Activated CD4-positive, alpha-beta T cell treated with anti-CD3 and anti-CD28 coated beads for 36 hours (primary cell): Measurements from ENCODE around the gene ENTHD1. TPM values are rescaled to one million over a fixed set of nuclear protein-coding genes. Genes with fewer than 3 reads are reported as not detected.

Experiments
- ATAC-seq: fragments of 200-7000 bp; cut with Tn5 transposase; one replicate; pipeline ENCODE4 v1.10.0; 2021; ENCODE audit warnings: mild to moderate bottlenecking, moderate library complexity
- CTCF ChIA-PET: fragments of 350-600 bp; sonication (Branson Sonifier 250); formaldehyde crosslinking; loops from one replicate; lab custom pipeline; 2021; ENCODE audit warnings: antibody characterized with exemption; lab: Charles Lee
- POLR2A ChIA-PET: fragments of 350-600 bp; sonication (Branson Sonifier 250); formaldehyde crosslinking; loops from one replicate; lab custom pipeline; 2021; ENCODE audit warnings: antibody characterized with exemption, inconsistent platforms; lab: Charles Lee
- DNase-seq: peaks from one replicate; pipeline ENCODE4 v3.0.0-alpha.2; 2020
- H3K27ac Mint-ChIP-seq: one replicate; pipeline ENCODE4 v1.8.0; 2021; ENCODE audit warnings: mixed read lengths
- H3K27me3 Mint-ChIP-seq: one replicate; pipeline ENCODE4 v1.8.0; 2021; ENCODE audit warnings: mixed read lengths
- H3K36me3 Mint-ChIP-seq: one replicate; pipeline ENCODE4 v1.8.0; 2021; ENCODE audit warnings: low read depth, mixed read lengths
- H3K4me1 Mint-ChIP-seq: one replicate; pipeline ENCODE4 v1.8.0; 2021; ENCODE audit warnings: mixed read lengths
- H3K4me3 Mint-ChIP-seq: one replicate; pipeline ENCODE4 v1.8.0; 2021; ENCODE audit warnings: mild to moderate bottlenecking, moderate library complexity, mixed read lengths
- H3K9me3 Mint-ChIP-seq: one replicate; pipeline ENCODE4 v1.8.0; 2021; ENCODE audit warnings: low read depth, mixed read lengths
- intact Hi-C, 2 experiments: fragments of 100-400 bp; cut with DNase I in 1 of 2; cut with micrococcal nuclease in 1 of 2; formaldehyde crosslinking; loops; one replicate each; pipeline versions ENCODE4 v1.14.2 to v1.15.1; 2022 to 2024; cut with DNase I, micrococcal nuclease
- total RNA-seq, 2 experiments: library from RNA; stranded (reverse); gene quantifications; one replicate each; pipeline ENCODE4 v1.2.3, GENCODE V29; 2021

ENTHD1 gene
- total RNA-seq, 2 experiments from 2014 or later: 0.59 to 0.70 TPM

GRCh38 chr22:39925909-39926679 is 32.5 kb upstream of the ENTHD1 start:
- H3K27ac Mint-ChIP-seq: no peak overlapping the region
- peaks cover 3% of the 10 kb centered on the region for H3K36me3 Mint-ChIP-seq
- ChIA-PET CTCF (interaction anchor here (0.5 to 7.8 kb wide), 23 partner anchors 8 to 832 kb away, joined by 3 to 53 read pairs (median 4); no protein-coding TSS in a partner anchor), POLR2A (interaction anchor here (0.6 to 2.4 kb wide), 8 partner anchors 9 to 1355 kb away, joined by 3 to 18 read pairs (median 6); no protein-coding TSS in a partner anchor)
- no peak for DNase-seq
- H3K4me3 Mint-ChIP-seq: no peak overlapping the region
- peak; percentile 24 for ATAC-seq
- H3K27me3 Mint-ChIP-seq: no peaks in the 10 kb centered on the region
- intact Hi-C loops: loop anchor here in 1 of 2 experiments (2.0 kb wide), 2 partner anchors 15 to 25 kb away; partner anchors contain the start of gene GRAP2
- H3K4me1 Mint-ChIP-seq: peaks cover 50% of the 10 kb centered on the region
- H3K9me3 Mint-ChIP-seq: no peaks in the 10 kb centered on the region

GRCh38 chr22:39925273-39925672 is 31.7 kb upstream of the ENTHD1 start:
- H3K27ac Mint-ChIP-seq: no peak overlapping the region

GRCh38 chr22:39924286-39924685 is 30.7 kb upstream of the ENTHD1 start:
- ChIA-PET CTCF (interaction anchor here (0.6 to 7.8 kb wide), 13 partner anchors 8 to 199 kb away, joined by 3 to 53 read pairs (median 4); no protein-coding TSS in a partner anchor), POLR2A (interaction anchor here (2.0 to 2.4 kb wide), 2 partner anchors 7 to 18 kb away, joined by 6 to 7 read pairs; no protein-coding TSS in a partner anchor)
- no peaks in the 10 kb centered on the region for H3K27me3 Mint-ChIP-seq
- intact Hi-C loops: no loop called here
- DNase-seq: no peak
- H3K4me1 Mint-ChIP-seq: peaks cover 68% of the 10 kb centered on the region
- no peak overlapping the region for H3K4me3 Mint-ChIP-seq
- peaks cover 3% of the 10 kb centered on the region for H3K36me3 Mint-ChIP-seq
- no peak for ATAC-seq
- no peak overlapping the region for H3K27ac Mint-ChIP-seq
- no peaks in the 10 kb centered on the region for H3K9me3 Mint-ChIP-seq

More at GRCh38 chr22:39925273-39925672, 31.7 kb upstream of the ENTHD1 start:
- Mint-ChIP-seq H3K27me3 (no peaks in the 10 kb centered on the region), H3K9me3 (no peaks in the 10 kb centered on the region), H3K36me3 (peaks cover 3% of the 10 kb centered on the region), H3K4me3 (no peak overlapping the region), H3K4me1 (peaks cover 58% of the 10 kb centered on the region)
- intact Hi-C loops: no loop called here
- ChIA-PET CTCF (interaction anchor here (0.6 to 7.8 kb wide), 18 partner anchors 9 to 396 kb away, joined by 3 to 53 read pairs (median 4); no protein-coding TSS in a partner anchor), POLR2A (interaction anchor here (0.6 to 2.4 kb wide), 7 partner anchors 8 to 1354 kb away, joined by 3 to 9 read pairs (median 6); no protein-coding TSS in a partner anchor)
- no peak for DNase-seq
- no peak for ATAC-seq

GRCh38 chr22:39923696-39924095 is 30.1 kb upstream of the ENTHD1 start:
- H3K27ac Mint-ChIP-seq: no peak overlapping the region
- no peak for ATAC-seq
- intact Hi-C loops: no loop called here
- DNase-seq: no peak
- H3K9me3 Mint-ChIP-seq: no peaks in the 10 kb centered on the region
- no peak overlapping the region for H3K4me3 Mint-ChIP-seq
- no peaks in the 10 kb centered on the region for H3K27me3 Mint-ChIP-seq
- CTCF ChIA-PET: interaction anchor here (0.7 to 7.8 kb wide), 10 partner anchors 7 to 131 kb away, joined by 3 to 53 read pairs (median 4); no protein-coding TSS in a partner anchor
- POLR2A ChIA-PET: interaction anchor here (0.7 to 2.4 kb wide), 2 partner anchors 15 to 17 kb away, joined by 3 to 6 read pairs; no protein-coding TSS in a partner anchor
- peaks cover 3% of the 10 kb centered on the region for H3K36me3 Mint-ChIP-seq
- H3K4me1 Mint-ChIP-seq: peaks cover 72% of the 10 kb centered on the region

- POLR2A ChIA-PET: interaction anchor here (0.5 to 1.5 kb wide), 7 partner anchors 11 to 511 kb away, joined by 3 to 8 read pairs (median 4); no protein-coding TSS in a partner anchor
- ATAC-seq: peak; percentile 74
- peak overlapping the region; percentile 93 for H3K27ac Mint-ChIP-seq
- no peaks in the 10 kb centered on the region for H3K9me3 Mint-ChIP-seq
- peak overlapping the region; percentile 57 for H3K4me3 Mint-ChIP-seq
- intact Hi-C loops: loop anchor here (1.0 kb wide), 2 partner anchors 10 to 14 kb away; no protein-coding TSS in a partner anchor
- DNase-seq: peak; percentile 80
- no peaks in the 10 kb centered on the region for H3K27me3 Mint-ChIP-seq
- peaks cover under 1% of the 10 kb centered on the region for H3K36me3 Mint-ChIP-seq
- H3K4me1 Mint-ChIP-seq: peaks cover 91% of the 10 kb centered on the region
- CTCF ChIA-PET: interaction anchor here (1.1 to 7.8 kb wide), 10 partner anchors 9 to 397 kb away, joined by 3 to 53 read pairs (median 8); no protein-coding TSS in a partner anchor
Measured at GRCh38 chr22:39920134-39920743, 26.7 kb upstream of the ENTHD1 start.

- H3K4me1 Mint-ChIP-seq: peaks cover 86% of the 10 kb centered on the region
- peaks cover 3% of the 10 kb centered on the region for H3K36me3 Mint-ChIP-seq
- DNase-seq: no peak
- ATAC-seq: no peak
- H3K27me3 Mint-ChIP-seq: no peaks in the 10 kb centered on the region
- H3K9me3 Mint-ChIP-seq: no peaks in the 10 kb centered on the region
- ChIA-PET POLR2A (interaction anchor here (1.3 to 2.6 kb wide), 2 partner anchors 7 to 13 kb away, joined by 7 read pairs; no protein-coding TSS in a partner anchor), CTCF (interaction anchor here (0.6 to 5.7 kb wide), 9 partner anchors 10 to 375 kb away, joined by 3 to 38 read pairs (median 4); no protein-coding TSS in a partner anchor)
- intact Hi-C loops: loop anchor here in 1 of 2 experiments (1.0 kb wide), 1 partner anchor 9 kb away; no protein-coding TSS in a partner anchor
- peak overlapping the region; percentile 65 for H3K4me3 Mint-ChIP-seq
- H3K27ac Mint-ChIP-seq: peak overlapping the region; percentile 89
Measured at GRCh38 chr22:39917776-39918495, 24.4 kb upstream of the ENTHD1 start.

- Mint-ChIP-seq H3K4me1 (peaks cover 86% of the 10 kb centered on the region), H3K27ac (peak overlapping the region; percentile 89), H3K36me3 (peaks cover 3% of the 10 kb centered on the region), H3K9me3 (no peaks in the 10 kb centered on the region), H3K4me3 (peak overlapping the region; percentile 65), H3K27me3 (no peaks in the 10 kb centered on the region)
- DNase-seq (peak; percentile 9), ATAC-seq (no peak)
- ChIA-PET POLR2A (interaction anchor here (1.3 to 2.6 kb wide), 3 partner anchors 8 to 12 kb away, joined by 5 to 7 read pairs (median 7); no protein-coding TSS in a partner anchor), CTCF (interaction anchor here (0.6 to 5.7 kb wide), 9 partner anchors 9 to 331 kb away, joined by 3 to 38 read pairs (median 5); no protein-coding TSS in a partner anchor)
- intact Hi-C loops: loop anchor here in 1 of 2 experiments (1.0 kb wide), 1 partner anchor 8 kb away; no protein-coding TSS in a partner anchor
Measured at GRCh38 chr22:39917197-39917643, 23.7 kb upstream of the ENTHD1 start.

- ATAC-seq: no peak
- Mint-ChIP-seq H3K9me3 (no peaks in the 10 kb centered on the region), H3K36me3 (peaks cover 3% of the 10 kb centered on the region), H3K27ac (peak overlapping the region; percentile 92), H3K4me3 (peak overlapping the region; percentile 65), H3K27me3 (no peaks in the 10 kb centered on the region), H3K4me1 (peaks cover 88% of the 10 kb centered on the region)
- intact Hi-C loops: no loop called here
- no peak for DNase-seq
- POLR2A ChIA-PET: interaction anchor here (1.4 to 2.6 kb wide), 2 partner anchors 9 to 13 kb away, joined by 5 to 7 read pairs; no protein-coding TSS in a partner anchor
- CTCF ChIA-PET: interaction anchor here (0.6 to 5.7 kb wide), 10 partner anchors 8 to 408 kb away, joined by 3 to 38 read pairs (median 5); no protein-coding TSS in a partner anchor
Measured at GRCh38 chr22:39916496-39916895, 22.9 kb upstream of the ENTHD1 start.

- peaks cover 3% of the 10 kb centered on the region for H3K36me3 Mint-ChIP-seq
- peak overlapping the region; percentile 62 for H3K4me3 Mint-ChIP-seq
- H3K4me1 Mint-ChIP-seq: peaks cover 88% of the 10 kb centered on the region
- intact Hi-C loops: no loop called here
- ChIA-PET POLR2A (no interaction called here), CTCF (interaction anchor here (1.0 to 5.7 kb wide), 5 partner anchors 11 to 121 kb away, joined by 3 to 38 read pairs (median 4); no protein-coding TSS in a partner anchor)
- no peaks in the 10 kb centered on the region for H3K9me3 Mint-ChIP-seq
- H3K27ac Mint-ChIP-seq: peak overlapping the region; percentile 92
- ATAC-seq (no peak), DNase-seq (no peak)
- H3K27me3 Mint-ChIP-seq: no peaks in the 10 kb centered on the region
Measured at GRCh38 chr22:39915295-39915726, 21.8 kb upstream of the ENTHD1 start.

GRCh38 chr22:39914584-39914983 is 21.0 kb upstream of the ENTHD1 start:
- Mint-ChIP-seq H3K36me3 (peaks cover 3% of the 10 kb centered on the region), H3K4me3 (peak overlapping the region; percentile 62), H3K27me3 (no peaks in the 10 kb centered on the region), H3K4me1 (peaks cover 88% of the 10 kb centered on the region), H3K9me3 (peaks cover 3% of the 10 kb centered on the region), H3K27ac (peak overlapping the region; percentile 100)
- intact Hi-C loops: no loop called here
- ATAC-seq (no peak), DNase-seq (no peak)
- CTCF ChIA-PET: interaction anchor here (1.1 to 5.7 kb wide), 4 partner anchors 9 to 43 kb away, joined by 3 to 38 read pairs (median 5); no protein-coding TSS in a partner anchor
- POLR2A ChIA-PET: no interaction called here
